Measurements from ENCODE around the gene BARHL2. TPM values are rescaled to one million over a fixed set of nuclear protein-coding genes. Genes with fewer than 3 reads are reported as not detected.

BARHL2 gene
- total RNA-seq, 2 donors from 2014 or later = not detected

DNA sequence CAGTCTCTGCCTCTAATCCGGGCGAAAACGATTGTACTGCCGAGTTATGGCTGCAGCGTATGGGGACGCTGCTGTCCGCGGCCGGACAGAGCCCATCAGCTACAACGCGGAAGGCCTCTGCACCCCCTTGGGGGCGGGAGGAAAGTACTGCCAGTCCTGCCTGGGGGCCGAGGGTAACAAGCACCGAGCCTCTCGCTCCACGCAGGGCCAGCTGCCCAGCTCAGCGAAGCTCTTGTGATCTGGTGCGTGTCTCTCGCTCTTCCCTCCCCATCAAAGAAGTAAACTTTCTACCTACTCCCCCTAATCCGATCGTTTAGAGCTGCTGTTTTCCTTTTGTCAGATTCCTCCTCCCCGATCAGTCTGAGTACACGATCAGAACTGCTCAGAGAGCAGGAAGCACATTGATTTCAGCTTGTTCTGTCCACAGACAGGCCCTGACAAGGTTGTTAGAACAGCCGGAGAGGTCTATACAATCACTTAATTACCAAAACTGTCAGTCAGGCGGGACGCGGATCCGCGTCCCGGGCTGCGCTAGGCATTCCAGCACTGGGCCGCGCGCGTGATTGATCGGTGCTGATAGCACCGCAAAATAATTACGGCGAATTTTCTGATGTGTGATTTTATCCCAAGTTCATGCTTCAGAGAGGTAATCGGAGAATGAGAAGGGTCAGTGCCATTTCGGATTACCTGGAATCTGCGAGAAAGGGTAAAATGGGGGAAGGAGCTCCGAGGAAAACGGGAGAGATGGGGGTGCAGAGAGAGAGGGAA, 8.7 kb upstream of the BARHL2 start:
- DNase-seq (no peak), ATAC-seq (peak; percentile 29 to 36)
- intact Hi-C loops (cut with DNase I) = no loop called here

DNA sequence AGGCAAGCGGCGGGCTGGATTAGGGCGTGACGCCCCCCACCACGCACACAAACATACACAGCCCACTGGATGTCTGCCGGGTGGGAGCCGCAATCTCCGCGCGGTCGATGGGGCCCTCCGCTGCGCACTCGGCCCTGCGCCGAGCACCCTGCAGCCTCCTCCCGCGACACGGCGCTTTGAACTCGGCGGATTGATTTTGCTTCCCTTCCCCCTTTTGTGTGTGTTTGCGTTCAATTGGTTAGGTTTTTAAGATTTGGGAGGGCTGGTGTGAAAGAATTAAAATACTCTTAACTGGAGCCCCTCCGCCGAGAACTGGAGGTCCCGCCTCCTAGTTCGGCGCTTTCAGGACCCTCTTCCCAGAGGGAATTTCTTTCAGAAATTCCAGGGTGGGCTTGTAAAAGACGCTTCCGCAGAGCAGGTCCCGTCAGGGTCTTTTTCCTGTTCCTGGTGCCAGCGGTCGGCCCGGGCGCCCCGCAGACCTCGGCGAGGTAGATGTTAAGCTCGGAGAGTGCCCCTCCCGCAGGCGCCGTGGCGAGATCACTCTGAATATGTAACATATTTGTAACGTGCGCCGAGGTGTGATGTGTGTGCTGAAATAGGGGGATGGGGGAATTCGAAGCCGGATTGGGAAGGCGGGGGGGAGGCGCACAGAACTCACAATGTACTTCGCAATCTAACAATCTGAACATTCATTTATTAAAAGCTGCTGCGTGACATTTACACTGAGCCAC, 8.0 kb upstream of the BARHL2 start:
- DNase-seq (no peak), ATAC-seq (no peak)
- intact Hi-C loops (cut with DNase I) = loop anchor here in 1 of 2 donors (5.0 kb wide), 2 partner anchors 237 to 442 kb away; no protein-coding TSS in a partner anchor

DNA sequence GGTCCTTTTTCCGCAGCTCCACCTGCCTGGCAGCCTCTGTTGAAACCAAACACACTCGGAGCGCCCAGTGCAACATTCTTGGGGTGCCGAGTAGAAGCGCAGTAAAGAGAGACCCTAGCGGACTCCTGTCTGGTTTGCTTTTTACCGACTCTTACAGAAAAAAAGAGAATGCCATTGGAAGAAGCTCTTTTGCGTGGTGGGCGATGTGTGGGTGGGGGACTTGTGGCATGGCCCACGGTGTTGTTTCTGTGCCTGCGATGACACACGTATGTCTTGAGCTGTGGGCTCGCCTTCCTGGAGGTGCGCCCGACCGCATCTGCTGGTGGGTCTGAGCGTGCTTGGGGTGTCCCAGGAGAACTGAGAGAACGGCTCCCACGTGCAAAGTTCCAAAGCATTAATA, 7.3 kb upstream of the BARHL2 start:
- intact Hi-C loops (cut with DNase I) = loop anchor here in 1 of 2 donors (5.0 kb wide), 2 partner anchors 238 to 443 kb away; no protein-coding TSS in a partner anchor
- ATAC-seq (no peak), DNase-seq (no peak)

DNA sequence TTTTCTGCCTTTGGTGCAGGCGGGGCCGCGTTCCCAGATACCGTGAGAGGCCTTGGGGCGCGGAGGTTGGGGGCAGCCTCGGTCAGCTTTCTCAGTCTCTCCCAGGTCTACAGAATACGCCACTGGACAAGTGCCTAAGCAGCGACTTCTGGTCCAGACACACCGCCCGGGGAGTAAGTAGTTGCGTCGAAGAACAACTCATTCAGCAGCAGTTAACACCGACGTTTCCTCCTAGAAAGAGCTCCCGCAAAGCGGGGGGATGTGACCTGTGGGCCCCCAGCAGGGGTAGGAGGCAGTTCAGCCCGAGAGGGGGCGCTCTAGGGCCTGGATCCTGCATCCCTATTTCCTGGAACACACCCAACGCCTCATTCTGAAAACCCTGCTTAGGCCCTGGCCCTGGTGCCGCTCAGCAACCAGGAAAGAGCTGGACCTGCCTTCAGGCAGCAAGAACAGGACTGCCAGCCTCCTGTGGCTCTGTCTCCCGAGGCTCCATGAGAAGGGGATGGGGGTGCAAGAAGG, 6.5 kb upstream of the BARHL2 start:
- ATAC-seq = no peak
- no peak for DNase-seq
- intact Hi-C loops (cut with DNase I) = loop anchor here in 1 of 2 donors (5.0 kb wide), 2 partner anchors 239 to 444 kb away; no protein-coding TSS in a partner anchor

DNA sequence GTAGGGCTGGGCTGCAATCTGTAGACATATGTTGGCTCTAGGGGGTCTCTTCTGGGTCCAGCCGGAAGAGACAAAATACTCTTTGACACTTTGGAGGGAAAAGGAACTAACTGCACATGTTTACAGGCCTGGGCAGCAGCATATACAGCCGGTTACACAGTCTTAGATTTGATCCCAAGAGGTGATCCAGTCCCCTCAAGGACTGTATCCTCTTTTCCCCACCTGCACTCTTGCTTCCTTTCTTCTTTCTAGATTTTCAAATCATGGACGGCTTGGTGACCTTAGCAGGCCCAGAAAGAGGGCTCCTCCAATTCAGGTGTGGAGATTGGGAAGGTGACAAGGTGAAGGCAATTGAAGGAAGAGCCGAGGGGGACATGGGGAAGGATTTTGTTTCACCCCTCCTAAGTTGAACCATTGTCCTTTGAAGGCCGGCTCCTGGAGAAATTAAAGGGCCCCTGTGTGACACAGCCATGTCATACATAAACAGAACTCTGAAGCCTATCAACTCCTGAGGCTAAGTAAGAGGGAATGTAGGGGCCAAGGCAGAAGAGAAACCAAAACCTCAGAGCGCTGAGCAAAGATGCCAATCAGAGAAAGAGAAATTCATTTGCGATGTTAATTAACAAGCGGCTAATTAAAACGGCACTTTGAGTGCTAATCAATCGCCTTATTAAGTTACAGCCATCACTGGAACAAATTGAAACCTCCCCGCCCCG, 5.9 kb upstream of the BARHL2 start:
- ATAC-seq (no peak), DNase-seq (no peak)
- intact Hi-C loops (cut with DNase I) = loop anchor here in 1 of 2 donors (5.0 kb wide), 2 partner anchors 239 to 444 kb away; no protein-coding TSS in a partner anchor

DNA sequence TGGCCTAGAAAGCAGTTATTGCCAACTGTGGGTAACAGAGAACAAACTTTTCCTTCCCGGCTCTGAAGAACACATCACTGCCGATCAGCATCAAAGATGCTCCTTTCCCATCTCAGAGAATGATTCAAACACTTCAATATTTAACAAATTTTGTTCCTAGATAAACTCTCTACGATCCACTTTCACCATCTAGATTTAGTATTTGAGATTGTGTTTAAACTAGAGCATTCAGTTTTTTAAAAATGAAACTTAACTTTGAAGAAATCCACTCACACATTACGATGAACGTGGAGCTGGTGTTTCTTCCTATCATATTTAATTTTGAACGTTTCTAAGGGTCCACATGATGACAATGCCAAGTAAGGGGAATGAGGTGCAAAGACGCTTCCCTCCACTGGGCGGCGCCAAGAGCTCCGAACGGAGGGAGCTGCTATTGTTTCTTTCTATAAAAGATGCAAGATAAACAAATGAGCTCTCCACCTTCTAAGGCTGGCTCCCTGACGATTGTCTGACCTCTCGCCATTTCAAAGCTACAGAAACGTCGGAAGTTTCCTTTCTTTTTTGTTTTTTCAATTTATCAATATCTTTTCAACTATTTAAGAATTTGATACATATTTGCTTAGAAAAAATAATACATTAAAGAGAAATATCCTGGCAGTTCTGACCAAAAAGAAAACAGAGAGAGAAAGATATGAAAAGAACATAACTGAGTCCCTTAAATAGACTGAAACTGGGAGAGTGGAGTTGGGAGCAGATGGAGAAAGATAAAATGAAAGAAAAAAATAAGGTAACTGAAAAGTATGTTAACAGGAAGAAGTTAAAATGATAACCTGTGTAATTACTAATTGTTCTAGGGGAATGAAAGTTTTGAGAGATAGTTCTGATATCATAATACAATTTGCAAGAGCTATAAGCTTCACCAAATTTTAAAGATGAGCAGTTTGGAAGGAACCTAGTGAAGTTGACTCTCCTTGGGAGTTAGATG, 4.4 kb upstream of the BARHL2 start:
- no peak for ATAC-seq
- no peak for DNase-seq
- intact Hi-C loops (cut with DNase I) = loop anchor here in 1 of 2 donors (5.0 kb wide), 2 partner anchors 241 to 446 kb away; no protein-coding TSS in a partner anchor

DNA sequence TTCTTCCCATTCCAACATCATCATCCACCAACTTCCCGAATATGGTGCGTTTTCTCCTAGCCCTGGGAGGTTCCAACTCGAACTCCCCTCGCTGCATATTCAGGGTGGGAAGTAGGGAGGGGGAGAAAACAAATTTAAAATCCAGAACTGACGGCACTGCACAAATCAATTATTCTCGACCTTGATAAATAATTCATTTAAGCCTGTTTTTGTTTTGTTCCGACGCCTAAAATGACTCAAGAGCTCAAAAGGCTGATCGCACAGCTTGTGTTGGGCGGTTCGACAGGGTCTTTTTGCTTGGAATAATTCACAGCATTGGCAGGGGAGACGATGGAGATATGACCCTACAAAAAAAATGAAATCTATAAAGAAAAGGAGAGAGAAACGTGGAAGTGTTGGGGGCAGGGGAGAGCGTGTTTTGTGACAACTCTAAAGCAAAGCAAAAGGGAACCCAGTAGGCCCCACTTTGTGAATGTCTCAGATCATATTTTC, 3.1 kb upstream of the BARHL2 start:
- no peak for DNase-seq
- intact Hi-C loops (cut with DNase I) = loop anchor here in 1 of 2 donors (5.0 kb wide), 2 partner anchors 242 to 447 kb away; no protein-coding TSS in a partner anchor

DNA sequence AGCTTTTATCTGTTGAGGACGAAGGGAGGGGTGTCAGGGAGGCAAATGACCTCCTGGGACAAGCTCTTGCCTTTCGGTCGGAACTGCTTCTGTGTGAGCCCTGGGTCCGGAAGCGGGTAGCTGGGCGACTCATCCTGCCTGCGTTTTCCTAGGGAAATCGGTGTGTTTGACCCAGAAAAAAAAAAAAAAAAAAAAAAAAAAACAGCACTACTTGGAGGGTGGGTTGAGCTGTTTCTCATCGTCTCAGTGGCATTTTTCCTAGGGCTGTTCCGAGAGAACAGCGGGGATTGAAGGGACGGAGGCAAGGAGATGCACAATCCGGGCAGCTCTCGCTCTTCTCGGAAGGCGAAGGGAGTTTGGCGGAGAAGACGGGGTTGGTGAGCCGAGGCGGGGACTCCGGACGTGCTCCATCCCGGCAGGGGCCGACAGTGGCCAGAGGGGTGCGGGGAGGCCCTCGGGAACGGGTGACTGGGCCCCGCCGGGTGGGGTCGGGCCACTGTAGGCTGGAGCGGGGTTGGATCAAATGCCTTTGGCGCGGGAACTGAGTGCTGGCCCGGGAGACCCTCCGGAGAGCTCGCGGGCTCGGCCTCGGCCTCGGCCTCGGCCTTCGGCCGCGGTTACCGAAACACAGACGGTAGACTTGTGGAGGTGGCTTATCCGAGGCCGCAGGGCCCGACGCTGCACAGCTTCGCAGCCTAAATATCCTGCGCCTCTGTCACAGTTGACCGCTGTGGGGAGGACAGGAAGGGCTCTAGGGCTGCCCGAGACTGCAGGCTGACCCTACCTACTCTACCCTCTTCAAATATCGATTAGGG, 2.4 kb upstream of the BARHL2 start:
- DNase-seq (no peak), ATAC-seq (no peak)
- intact Hi-C loops (cut with DNase I) = loop anchor here in 1 of 2 donors (5.0 kb wide), 2 partner anchors 243 to 448 kb away; no protein-coding TSS in a partner anchor

More for the DNA sequence above, 3.1 kb upstream of the BARHL2 start:
- no peak for ATAC-seq

DNA sequence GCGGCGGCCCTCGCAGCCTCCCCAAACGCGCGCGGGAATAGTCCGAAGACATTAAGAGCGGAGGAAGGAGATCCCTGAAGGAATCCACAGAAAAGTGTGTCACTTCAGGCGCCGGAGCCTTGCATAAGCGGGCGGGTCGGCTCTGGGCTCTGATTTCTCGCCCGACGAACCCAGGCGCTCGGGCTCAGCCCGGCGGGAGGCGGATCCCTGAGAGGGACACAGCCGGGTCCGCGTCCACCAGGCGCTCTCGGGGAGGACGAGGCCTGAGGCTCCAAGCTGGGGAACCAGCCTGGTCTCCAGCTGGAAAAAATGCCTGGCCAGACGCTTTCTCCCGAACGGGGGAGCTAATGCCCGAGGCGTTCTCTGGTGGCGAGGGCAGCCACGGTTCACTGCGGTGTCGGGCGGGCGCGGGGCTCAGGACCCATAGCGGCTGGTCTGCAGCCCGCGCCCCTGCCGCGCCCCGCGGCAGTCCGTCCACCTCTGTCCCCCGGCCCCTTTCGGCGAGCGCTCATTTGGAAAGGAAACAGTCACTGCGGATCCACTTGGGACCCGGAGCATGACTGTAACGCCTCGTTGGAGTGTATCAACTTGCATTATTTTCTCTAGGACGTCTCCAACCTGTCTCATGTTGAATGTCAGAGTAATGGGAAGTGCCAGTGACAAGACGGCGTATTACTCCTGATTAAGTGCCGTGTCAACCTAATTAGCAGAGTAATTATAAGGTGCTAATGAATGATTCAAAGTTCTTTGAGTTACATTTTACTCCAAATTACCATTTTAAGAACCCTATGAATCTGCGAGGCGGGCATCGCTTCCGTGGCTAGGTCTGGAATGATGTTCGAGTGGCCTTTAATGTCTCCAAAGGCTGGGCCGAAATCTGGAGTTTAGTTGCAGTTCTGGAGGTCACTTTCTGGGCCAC, 1.6 kb upstream of the BARHL2 start:
- DNase-seq = no peak
- peak in 1 of 2 donors; percentile 12 for ATAC-seq
- intact Hi-C loops (cut with DNase I) = no loop called here

DNA sequence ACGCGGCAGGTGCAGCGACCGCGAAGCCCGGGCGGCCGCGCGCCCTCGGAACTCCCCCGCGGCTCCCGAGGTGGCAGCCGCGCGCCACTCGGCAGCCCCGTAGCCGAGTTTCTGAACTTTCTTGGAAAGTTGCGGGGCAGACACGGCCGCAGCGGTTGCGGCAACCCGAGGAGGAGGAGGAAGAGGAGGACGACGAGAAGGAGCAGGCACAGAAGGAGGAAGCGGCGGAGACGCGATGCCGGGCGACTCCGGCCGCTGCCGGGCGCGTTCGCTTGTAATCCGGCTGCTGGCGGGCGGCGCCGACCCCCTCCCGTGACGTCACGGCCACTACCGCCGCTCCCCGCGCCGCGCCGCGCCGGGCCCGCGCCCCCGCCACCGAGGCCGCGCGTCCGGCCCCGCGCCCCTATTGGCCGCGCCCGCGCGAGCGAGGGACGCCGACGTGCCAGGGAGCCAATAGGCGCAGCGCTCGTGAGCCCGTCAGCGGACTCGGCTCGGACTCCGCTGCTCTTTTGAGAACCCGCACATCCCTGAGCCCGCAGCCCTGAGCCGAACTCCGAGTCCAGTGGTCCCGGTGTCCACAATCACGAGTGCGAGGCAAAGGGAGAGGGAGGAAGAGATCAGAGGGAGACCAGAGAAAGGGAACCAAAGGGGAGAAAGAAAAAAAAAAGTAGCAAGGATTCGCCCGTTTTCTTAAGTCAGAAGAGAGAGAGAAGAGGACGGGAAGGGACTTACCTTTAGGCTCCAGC, 736 bp upstream of the BARHL2 start:
- ATAC-seq (peak; percentile 32 to 57), DNase-seq (no peak)

DNA sequence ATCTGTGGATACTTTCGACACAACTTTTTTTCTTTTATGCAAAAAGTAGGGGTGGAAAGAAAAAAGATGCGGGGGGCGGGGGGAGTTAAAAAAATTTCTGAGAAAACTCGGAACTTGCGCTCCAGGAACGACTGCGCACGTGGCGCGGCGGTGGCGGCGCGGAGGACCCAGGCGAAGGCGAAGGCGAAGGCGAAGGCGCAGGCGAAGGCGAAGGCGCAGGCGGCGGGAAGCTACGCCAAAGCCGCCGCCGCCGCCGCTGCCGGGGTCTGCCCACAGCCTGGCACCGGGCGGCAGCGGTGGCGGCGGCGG, 208 bp upstream of the BARHL2 start:
- intact Hi-C loops (cut with DNase I) = no loop called here
- DNase-seq = no peak

More for the DNA sequence above, 736 bp upstream of the BARHL2 start:
- intact Hi-C loops (cut with DNase I) = no loop called here

DNA sequence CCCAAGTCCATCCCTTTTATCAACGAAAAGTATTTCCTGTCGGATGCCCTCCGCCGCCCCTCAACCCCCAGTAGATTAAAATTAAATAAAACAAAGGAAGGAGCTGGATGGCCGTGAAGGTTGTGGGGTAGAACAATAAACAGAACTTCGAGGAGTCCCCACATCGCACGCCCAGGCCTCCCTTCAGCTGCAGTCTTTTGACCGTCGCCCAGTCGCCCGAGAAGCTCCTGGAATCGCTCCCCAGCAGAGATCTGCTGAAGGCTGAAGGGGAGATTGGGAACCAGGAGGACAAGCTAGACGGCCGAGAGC, 905 bp downstream of the BARHL2 start:
- ATAC-seq (no peak), DNase-seq (no peak)
- intact Hi-C loops (cut with DNase I) = no loop called here

More for the DNA sequence above, 208 bp upstream of the BARHL2 start:
- no peak for ATAC-seq

DNA sequence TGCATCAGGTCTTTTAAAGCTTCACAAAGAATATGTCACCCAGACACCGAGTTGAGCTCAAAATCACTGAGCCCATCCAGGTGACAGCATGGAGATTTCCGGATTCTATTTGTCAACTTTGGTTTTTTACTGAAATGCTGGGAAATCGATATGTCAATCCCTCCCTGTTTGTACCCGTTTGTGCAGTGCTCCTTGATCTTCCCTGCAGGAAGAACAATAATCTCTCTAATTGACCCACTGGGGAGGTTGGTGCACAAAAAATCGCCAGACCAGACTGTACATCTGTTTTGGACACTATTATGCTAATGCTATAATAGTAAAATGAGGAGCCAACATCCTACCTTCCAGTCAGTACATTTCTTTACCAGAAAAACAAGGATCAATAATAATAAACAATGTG, 1.8 kb downstream of the BARHL2 start:
- DNase-seq = no peak
- intact Hi-C loops (cut with DNase I) = no loop called here
- no peak for ATAC-seq

DNA sequence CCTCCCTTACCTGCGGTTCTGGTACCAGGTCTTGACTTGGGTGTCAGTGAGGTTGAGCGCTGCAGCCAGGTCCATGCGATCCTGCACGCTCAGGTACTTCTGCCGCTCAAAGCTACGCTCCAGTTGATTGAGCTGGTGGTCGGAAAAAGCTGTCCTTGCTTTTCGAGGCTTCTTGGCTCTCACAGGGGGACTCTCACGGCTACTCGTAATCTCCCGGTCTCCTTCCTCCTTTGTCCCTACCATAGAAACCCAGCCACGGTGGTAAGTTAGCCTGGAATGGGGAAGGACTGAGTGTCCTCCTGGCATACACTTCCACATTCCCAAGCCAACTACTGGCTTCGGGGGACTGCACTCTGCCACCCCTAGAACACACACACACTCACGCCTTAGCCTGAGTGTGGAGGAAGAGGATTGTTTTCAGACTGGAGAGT, 2.6 kb downstream of the BARHL2 start:
- intact Hi-C loops (cut with DNase I) = no loop called here

DNA sequence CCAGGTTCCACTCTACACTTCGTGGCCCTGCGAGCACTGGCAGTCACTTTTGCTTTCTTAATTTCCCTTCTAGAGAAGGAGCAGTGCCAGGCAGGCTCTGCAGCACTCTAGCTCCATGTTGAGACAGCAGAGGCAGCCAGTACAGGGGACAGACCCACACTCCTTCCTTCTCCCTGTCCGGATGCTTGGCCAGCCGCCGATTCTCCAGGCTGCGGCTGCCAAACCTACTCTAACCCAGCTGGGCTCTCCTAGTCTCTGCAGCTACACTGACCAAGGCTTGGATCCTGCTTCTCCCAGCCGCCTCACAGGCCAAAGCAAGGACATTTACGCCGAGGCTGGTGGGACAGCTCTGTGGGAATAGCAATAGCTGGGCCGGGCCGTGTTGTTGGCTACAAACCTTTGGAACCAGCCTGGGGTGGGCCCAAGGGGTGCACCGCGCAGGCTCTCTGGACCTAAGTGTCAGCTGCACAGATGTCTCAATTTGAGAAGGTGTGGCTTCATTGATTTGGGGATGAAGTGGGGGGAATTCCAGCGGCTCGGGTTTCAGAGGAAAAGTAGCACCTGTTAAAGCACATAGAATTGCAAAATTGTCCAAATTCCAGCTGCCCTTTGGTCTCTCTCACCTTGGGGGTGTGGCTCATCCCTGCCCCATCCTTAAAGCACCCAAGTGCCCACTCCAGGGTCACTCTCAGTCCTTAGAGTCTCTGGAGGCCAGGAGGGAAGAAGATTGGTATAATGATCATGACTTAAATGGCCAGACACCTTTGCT, 3.2 kb downstream of the BARHL2 start:
- DNase-seq (no peak), ATAC-seq (no peak)
- intact Hi-C loops (cut with DNase I) = no loop called here

More for the DNA sequence above, 2.6 kb downstream of the BARHL2 start:
- ATAC-seq (no peak), DNase-seq (no peak)

Measured in left cardiac atrium (tissue), 4 donors.